Measurements from ENCODE around the gene HOXC12. TPM values are rescaled to one million over a fixed set of nuclear protein-coding genes. Genes with fewer than 3 reads are reported as not detected.

Gene HOXC12
- total RNA-seq, 2 experiments from 2014 or later: not detected

GRCh38 chr12:53981634-53982565 lies 27.2 kb downstream of the HOXC12 start:
- CTCF ChIA-PET: interaction anchor here (1.5 kb wide), 1 partner anchor 220 kb away, joined by 3 read pairs; no protein-coding TSS in a partner anchor
- peaks cover 94% of the 10 kb centered on the region for H3K27me3 Mint-ChIP-seq
- H3K9me3 Mint-ChIP-seq: no peaks in the 10 kb centered on the region
- H3K4me1 Mint-ChIP-seq: peaks cover 17% of the 10 kb centered on the region
- H3K4me3 Mint-ChIP-seq: no peak overlapping the region
- H3K36me3 Mint-ChIP-seq (ENCODE audit: low read depth): peaks cover 4% of the 10 kb centered on the region
- POLR2A ChIA-PET: interaction anchor here (1.3 to 1.5 kb wide), 2 partner anchors 28 to 43 kb away, joined by 3 read pairs; partner anchors contain the start of gene HOXC12
- H3K27ac Mint-ChIP-seq: no peak overlapping the region
- no peak for DNase-seq

- no peak for DNase-seq
- Mint-ChIP-seq H3K4me3 (no peak overlapping the region), H3K9me3 (no peaks in the 10 kb centered on the region), H3K27me3 (peaks cover 94% of the 10 kb centered on the region), H3K4me1 (peaks cover 17% of the 10 kb centered on the region), H3K36me3 (ENCODE audit: low read depth) (peaks cover 4% of the 10 kb centered on the region), H3K27ac (peak overlapping the region; percentile 3)
- ChIA-PET POLR2A (interaction anchor here (1.5 kb wide), 1 partner anchor 29 kb away, joined by 3 read pairs; the partner anchor contains the start of gene HOXC12), CTCF (no interaction called here)
Measured at GRCh38 chr12:53982648-53983567, 28.2 kb downstream of the HOXC12 start.

- CTCF ChIA-PET: interaction anchor here (2.3 kb wide), 1 partner anchor 17 kb away, joined by 7 read pairs; the partner anchor contains the start of gene HOXC9
- H3K4me1 Mint-ChIP-seq: peaks cover 19% of the 10 kb centered on the region
- peaks cover 94% of the 10 kb centered on the region for H3K27me3 Mint-ChIP-seq
- no peak for DNase-seq
- POLR2A ChIA-PET: no interaction called here
- H3K4me3 Mint-ChIP-seq: no peak overlapping the region
- no peaks in the 10 kb centered on the region for H3K9me3 Mint-ChIP-seq
- peak overlapping the region; percentile 3 for H3K27ac Mint-ChIP-seq
- H3K36me3 Mint-ChIP-seq (ENCODE audit: low read depth): peaks cover 4% of the 10 kb centered on the region
Measured at GRCh38 chr12:53983568-53983949, 28.9 kb downstream of the HOXC12 start.

- Mint-ChIP-seq H3K36me3 (ENCODE audit: low read depth) (peaks cover 4% of the 10 kb centered on the region), H3K4me3 (no peak overlapping the region)
- POLR2A ChIA-PET: interaction anchor here (0.9 kb wide), 1 partner anchor 25 kb away, joined by 3 read pairs; no protein-coding TSS in a partner anchor
Measured at GRCh38 chr12:53983950-53984572, 29.4 kb downstream of the HOXC12 start.

GRCh38 chr12:53984901-53985691 lies 30.4 kb downstream of the HOXC12 start, which contains the start of gene HOXC10:
Gene HOXC10, plus strand, starts transcription at chr12:53985146. Its CDS starts 114 bp downstream, at chr12:53985260.
- Mint-ChIP-seq H3K27me3 (peaks cover 94% of the 10 kb centered on the region), H3K4me1 (peaks cover 31% of the 10 kb centered on the region), H3K9me3 (no peaks in the 10 kb centered on the region), H3K4me3 (peak within 1 kb of the TSS; percentile 48), H3K27ac (peak within 1 kb of the TSS; percentile 47), H3K36me3 (ENCODE audit: low read depth) (peaks cover 4% of the 10 kb centered on the region)
- POLR2A ChIA-PET: interaction anchor here (0.5 to 0.9 kb wide), 3 partner anchors 11 to 67 kb away, joined by 3 read pairs; no protein-coding TSS in a partner anchor
- peak; percentile 88 for DNase-seq
- CTCF ChIA-PET: interaction anchor here (0.6 to 4.3 kb wide), 14 partner anchors 14 to 231 kb away, joined by 3 to 25 read pairs (median 4); partner anchors contain the start of genes HOXC8 and HOXC9

More at GRCh38 chr12:53983950-53984572, 29.4 kb downstream of the HOXC12 start:
- H3K27me3 Mint-ChIP-seq: peaks cover 94% of the 10 kb centered on the region
- H3K27ac Mint-ChIP-seq: no peak overlapping the region
- no peaks in the 10 kb centered on the region for H3K9me3 Mint-ChIP-seq
- DNase-seq: no peak
- CTCF ChIA-PET: interaction anchor here (1.2 to 4.3 kb wide), 5 partner anchors 15 to 224 kb away, joined by 3 to 25 read pairs (median 7); partner anchors contain the start of genes HOXC8 and HOXC9
- peaks cover 21% of the 10 kb centered on the region for H3K4me1 Mint-ChIP-seq

GRCh38 chr12:53985692-53985993 lies 30.9 kb downstream of the HOXC12 start:
- Mint-ChIP-seq H3K27ac (no peak overlapping the region), H3K9me3 (no peaks in the 10 kb centered on the region), H3K36me3 (ENCODE audit: low read depth) (peaks cover 4% of the 10 kb centered on the region)

GRCh38 chr12:53985994-53986685 lies 31.4 kb downstream of the HOXC12 start:
- H3K9me3 Mint-ChIP-seq: no peaks in the 10 kb centered on the region
- no peak overlapping the region for H3K4me3 Mint-ChIP-seq
- H3K36me3 Mint-ChIP-seq (ENCODE audit: low read depth): peaks cover 4% of the 10 kb centered on the region
- peaks cover 35% of the 10 kb centered on the region for H3K4me1 Mint-ChIP-seq
- peaks cover 94% of the 10 kb centered on the region for H3K27me3 Mint-ChIP-seq
- DNase-seq: no peak
- ChIA-PET POLR2A (interaction anchor here (1.1 to 1.8 kb wide), 2 partner anchors 14 to 27 kb away, joined by 4 to 5 read pairs; partner anchors contain the start of gene HOXC9), CTCF (interaction anchor here (1.2 to 4.3 kb wide), 7 partner anchors 14 to 215 kb away, joined by 5 to 25 read pairs (median 7); partner anchors contain the start of genes HOXC8 and HOXC9)
- no peak overlapping the region for H3K27ac Mint-ChIP-seq

More at GRCh38 chr12:53985692-53985993, 30.9 kb downstream of the HOXC12 start:
- DNase-seq: no peak
- Mint-ChIP-seq H3K27me3 (peaks cover 94% of the 10 kb centered on the region), H3K4me1 (peaks cover 35% of the 10 kb centered on the region), H3K4me3 (peak overlapping the region; percentile 15)
- POLR2A ChIA-PET: interaction anchor here (0.5 kb wide), 1 partner anchor 68 kb away, joined by 3 read pairs; no protein-coding TSS in a partner anchor
- CTCF ChIA-PET: interaction anchor here (0.7 to 4.3 kb wide), 8 partner anchors 15 to 215 kb away, joined by 3 to 25 read pairs (median 6); partner anchors contain the start of genes HOXC8 and HOXC9

GRCh38 chr12:53986686-53987483 lies 32.2 kb downstream of the HOXC12 start:
- POLR2A ChIA-PET: interaction anchor here (1.1 to 1.8 kb wide), 2 partner anchors 14 to 28 kb away, joined by 4 to 5 read pairs; partner anchors contain the start of gene HOXC9
- H3K36me3 Mint-ChIP-seq (ENCODE audit: low read depth): peaks cover 4% of the 10 kb centered on the region

GRCh38 chr12:53987787-53988230 lies 33.1 kb downstream of the HOXC12 start:
- Mint-ChIP-seq H3K27me3 (peaks cover 93% of the 10 kb centered on the region), H3K9me3 (no peaks in the 10 kb centered on the region), H3K4me1 (peaks cover 35% of the 10 kb centered on the region), H3K4me3 (no peak overlapping the region), H3K27ac (no peak overlapping the region), H3K36me3 (ENCODE audit: low read depth) (peaks cover 4% of the 10 kb centered on the region)
- ChIA-PET POLR2A (interaction anchor here (0.9 to 1.8 kb wide), 2 partner anchors 10 to 13 kb away, joined by 3 to 5 read pairs; partner anchors contain the start of gene HOXC9), CTCF (interaction anchor here (0.6 to 4.3 kb wide), 11 partner anchors 16 to 241 kb away, joined by 3 to 25 read pairs (median 4); partner anchors contain the start of gene HOXC5)
- no peak for DNase-seq

More at GRCh38 chr12:53986686-53987483, 32.2 kb downstream of the HOXC12 start:
- CTCF ChIA-PET: interaction anchor here (1.5 to 4.3 kb wide), 4 partner anchors 19 to 227 kb away, joined by 4 to 25 read pairs (median 10); no protein-coding TSS in a partner anchor
- peaks cover 93% of the 10 kb centered on the region for H3K27me3 Mint-ChIP-seq
- H3K9me3 Mint-ChIP-seq: no peaks in the 10 kb centered on the region
- H3K4me1 Mint-ChIP-seq: peaks cover 35% of the 10 kb centered on the region
- no peak overlapping the region for H3K4me3 Mint-ChIP-seq
- DNase-seq: no peak
- H3K27ac Mint-ChIP-seq: no peak overlapping the region

All from activated CD4-positive, alpha-beta memory T cell treated with anti-CD3 and anti-CD28 coated beads, Interleukin-2, amount 10 ng/mL, durations not matched to agents 7 days and 5 days (primary cell).